ENCODE data around the gene RALGAPB.

Gene RALGAPB

DNA sequence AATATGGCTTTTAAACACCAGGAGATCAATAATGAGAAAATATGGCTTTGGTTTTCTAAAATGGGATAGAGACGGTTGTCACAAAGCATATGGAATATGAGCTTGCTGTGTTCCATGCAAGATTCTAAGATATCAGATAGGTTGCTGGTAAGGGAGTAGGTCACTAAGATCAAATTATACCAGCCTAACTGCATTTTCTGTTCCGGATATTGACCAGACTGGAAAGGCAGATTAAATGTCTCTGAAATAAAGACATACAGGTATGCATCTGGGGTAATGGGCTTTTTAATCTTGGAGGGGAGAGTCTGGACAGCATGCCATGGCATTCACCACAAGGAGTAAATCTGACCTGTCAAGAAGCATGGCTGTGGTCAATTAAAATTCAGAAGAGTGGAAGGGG, 73.1 kb downstream of the RALGAPB start:
- H3K36me3 ChIP-seq (ENCODE audit: insufficient read depth) = no peaks in the 10 kb centered on the region; the same call in 1 of the 2 replicates
- no peaks in the 10 kb centered on the region for H3K79me2 ChIP-seq (ENCODE audit: insufficient read depth, low read depth)
- no peak overlapping the region for H3K4me2 ChIP-seq
- no peak overlapping the region for H2AFZ ChIP-seq (ENCODE audit: low read depth)
- no peaks in the 10 kb centered on the region for H4K20me1 ChIP-seq (ENCODE audit: insufficient read depth)
- H3K4me1 ChIP-seq (ENCODE audit: low read depth, poor library complexity, severe bottlenecking) = no peaks in the 10 kb centered on the region
- H3K27me3 ChIP-seq (ENCODE audit: insufficient read depth, low read depth) = no peaks in the 10 kb centered on the region
- TF ChIP-seq CTCF (conservative IDR thresholded peaks at IDR 0.05; ENCODE audit: low read depth, low read length) = no peak
- no peak overlapping the region for H3K9ac ChIP-seq
- no peak overlapping the region for H3K27ac ChIP-seq
- H3K4me3 ChIP-seq (IDR thresholded peaks at IDR 0.05; ENCODE audit: insufficient read depth, low read depth, low read length) = no peak overlapping the region

DNA sequence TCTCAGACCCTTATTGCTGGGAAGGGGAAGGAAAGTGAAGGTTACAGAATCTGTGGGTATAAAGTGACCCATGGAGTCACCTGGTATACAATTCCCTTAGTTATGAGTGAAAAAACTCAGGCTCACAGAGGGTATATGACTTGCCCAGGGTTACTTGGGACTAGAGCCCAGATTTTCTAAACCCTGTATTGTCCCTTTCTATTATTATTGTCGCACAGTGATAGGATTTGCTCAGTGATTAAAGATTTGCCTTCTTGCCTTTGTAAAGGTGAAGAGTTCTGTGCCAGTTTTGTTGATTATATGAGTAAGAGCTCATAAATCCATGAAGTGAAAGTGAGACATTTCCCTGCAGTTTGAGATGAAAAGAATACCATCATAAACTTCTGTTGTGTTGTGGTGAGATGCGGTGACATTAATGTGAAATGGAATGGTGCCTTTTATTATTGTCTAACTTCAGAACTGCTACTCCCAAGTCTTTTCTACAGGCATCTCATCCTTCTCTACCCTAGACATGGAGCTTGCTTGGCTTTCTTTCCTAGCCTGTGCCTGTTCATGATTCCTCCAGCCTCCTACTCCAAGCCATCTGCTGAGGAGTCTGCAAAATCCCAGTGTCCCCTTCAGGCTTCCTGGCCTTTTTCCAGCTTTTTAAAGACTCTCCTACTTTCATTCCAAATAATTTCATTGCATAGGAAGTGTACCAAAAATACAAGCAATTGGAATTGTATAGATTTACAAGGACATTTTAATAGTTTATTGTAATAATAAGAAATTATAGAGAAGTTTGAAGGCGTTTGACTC, 74.8 kb downstream of the RALGAPB start:
- Histone ChIP-seq H3K36me3 (ENCODE audit: insufficient read depth) (no peaks in the 10 kb centered on the region), H3K4me2 (no peak overlapping the region), H3K27me3 (ENCODE audit: insufficient read depth, low read depth) (no peaks in the 10 kb centered on the region), H2AFZ (ENCODE audit: low read depth) (no peak overlapping the region), H3K4me1 (ENCODE audit: low read depth, poor library complexity, severe bottlenecking) (no peaks in the 10 kb centered on the region), H4K20me1 (ENCODE audit: insufficient read depth) (no peaks in the 10 kb centered on the region), H3K27ac (no peak overlapping the region), H3K79me2 (ENCODE audit: insufficient read depth, low read depth) (no peaks in the 10 kb centered on the region), H3K9ac (no peak overlapping the region), H3K4me3 (IDR thresholded peaks at IDR 0.05; ENCODE audit: insufficient read depth, low read depth, low read length) (no peak overlapping the region)
- no peak for TF ChIP-seq CTCF (conservative IDR thresholded peaks at IDR 0.05; ENCODE audit: low read depth, low read length)

DNA sequence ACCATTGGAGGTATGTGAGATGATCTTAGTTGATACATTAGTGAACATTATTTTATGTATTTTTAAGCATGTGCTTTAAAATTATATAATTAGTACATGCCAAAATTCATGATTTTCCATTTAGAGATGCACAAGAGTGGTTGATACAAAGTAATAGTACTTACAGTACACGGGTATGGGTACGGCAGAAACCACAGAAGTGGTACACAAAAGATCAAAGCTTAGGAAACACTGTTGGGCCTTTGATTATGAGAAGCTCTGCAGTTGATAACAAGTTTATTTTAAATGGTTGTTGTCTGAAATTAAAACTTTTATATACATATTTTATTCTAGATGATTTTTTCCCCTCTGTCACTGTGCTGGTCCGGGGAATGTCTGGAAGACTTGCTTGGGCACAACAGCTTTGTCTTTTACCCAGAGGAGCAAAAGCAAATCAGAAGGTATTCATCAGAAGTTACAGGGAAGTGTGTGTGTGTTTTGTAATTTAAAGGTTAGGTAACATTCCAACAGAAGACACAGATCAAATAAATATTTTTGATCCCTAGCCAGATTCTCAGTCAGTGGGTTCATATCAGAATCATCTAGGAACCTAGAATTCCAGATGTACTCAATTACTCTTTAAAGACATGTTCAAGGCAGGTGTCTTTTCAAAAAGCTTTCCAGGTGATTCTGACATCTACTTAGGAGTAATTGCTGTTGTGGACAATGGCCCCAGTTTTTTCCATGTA, 75.9 kb downstream of the RALGAPB start:
- no peak overlapping the region for H3K4me3 ChIP-seq (IDR thresholded peaks at IDR 0.05; ENCODE audit: insufficient read depth, low read depth, low read length)
- TF ChIP-seq CTCF (conservative IDR thresholded peaks at IDR 0.05; ENCODE audit: low read depth, low read length) = no peak
- no peak overlapping the region for H2AFZ ChIP-seq (ENCODE audit: low read depth)
- no peaks in the 10 kb centered on the region for H3K79me2 ChIP-seq (ENCODE audit: insufficient read depth, low read depth)
- H4K20me1 ChIP-seq (ENCODE audit: insufficient read depth) = no peaks in the 10 kb centered on the region
- no peak overlapping the region for H3K9ac ChIP-seq
- no peaks in the 10 kb centered on the region for H3K27me3 ChIP-seq (ENCODE audit: insufficient read depth, low read depth)
- no peaks in the 10 kb centered on the region for H3K36me3 ChIP-seq (ENCODE audit: insufficient read depth)
- no peak overlapping the region for H3K4me2 ChIP-seq
- no peak overlapping the region for H3K27ac ChIP-seq
- H3K4me1 ChIP-seq (ENCODE audit: low read depth, poor library complexity, severe bottlenecking) = no peaks in the 10 kb centered on the region

GRCh38 chr20:38550274-38550673, 77.6 kb downstream of the RALGAPB start:
- Histone ChIP-seq H3K9ac (no peak overlapping the region), H2AFZ (ENCODE audit: low read depth) (no peak overlapping the region), H3K4me1 (ENCODE audit: low read depth, poor library complexity, severe bottlenecking) (no peaks in the 10 kb centered on the region), H3K79me2 (ENCODE audit: insufficient read depth, low read depth) (no peaks in the 10 kb centered on the region), H3K4me3 (IDR thresholded peaks at IDR 0.05; ENCODE audit: insufficient read depth, low read depth, low read length) (no peak overlapping the region), H3K4me2 (no peak overlapping the region), H3K27ac (no peak overlapping the region), H3K27me3 (ENCODE audit: insufficient read depth, low read depth) (no peaks in the 10 kb centered on the region), H3K36me3 (ENCODE audit: insufficient read depth) (peaks cover 5% of the 10 kb centered on the region; the same call in 1 of the 2 replicates), H4K20me1 (ENCODE audit: insufficient read depth) (no peaks in the 10 kb centered on the region)
- TF ChIP-seq CTCF (conservative IDR thresholded peaks at IDR 0.05; ENCODE audit: low read depth, low read length) = peak; percentile 58; the same call in 1 of the 2 replicates

All from KMS-11 (cell line).